Neutrophil (primary cell): ENCODE data around the gene ALDH16A1.

Experiments
- H3K27ac ChIP-seq: fragments of 200-600 bp; sonication (generic); 2 replicates; pipeline ENCODE4 v1.5.1; 2016; ENCODE audit warnings: mild to moderate bottlenecking, moderate library complexity
- H3K27me3 ChIP-seq: fragments of 200-600 bp; sonication (generic); 2 replicates; pipeline ENCODE4 v1.6.0; 2016; ENCODE audit warnings: mild to moderate bottlenecking
- H3K36me3 ChIP-seq: fragments of 200-600 bp; sonication (generic); 2 replicates; pipeline ENCODE4 v1.5.1; 2017
- H3K4me1 ChIP-seq, 2 experiments: fragments of 200-600 bp in 1 of 2; sonication (generic) in 1 of 2; 1 replicate in 1 of 2; 2 replicates in 1 of 2; pipeline versions ENCODE4 v1.5.1 to v1.6.1; 2013 to 2016; ENCODE audit warnings: low read depth in 1 of 2, low read length in 1 of 2, mild to moderate bottlenecking in 1 of 2, moderate library complexity in 1 of 2; ENCODE audit not compliant: control insufficient read depth in 1 of 2, insufficient read depth in 1 of 2
- H3K4me3 ChIP-seq, 2 experiments: fragments of 200-600 bp in 1 of 2; sonication (generic) in 1 of 2; 1 replicate in 1 of 2; 2 replicates in 1 of 2; pipeline ENCODE4 v1.5.1; 2013 to 2016; ENCODE audit warnings: low read depth in 1 of 2, low read length in 1 of 2, mild to moderate bottlenecking in 1 of 2, moderate library complexity in 1 of 2
- H3K9me3 ChIP-seq: fragments of 200-600 bp; sonication (generic); 2 replicates; pipeline ENCODE4 v1.5.1; 2016
- TF ChIP-seq, protein P1 (sequence below): fragments of 200-600 bp; sonication (generic); IDR thresholded peaks from 2 replicates; pipeline ENCODE4 v1.5.1; 2016; ENCODE audit warnings: antibody characterized with exemption

ALDH16A1 gene

DNA sequence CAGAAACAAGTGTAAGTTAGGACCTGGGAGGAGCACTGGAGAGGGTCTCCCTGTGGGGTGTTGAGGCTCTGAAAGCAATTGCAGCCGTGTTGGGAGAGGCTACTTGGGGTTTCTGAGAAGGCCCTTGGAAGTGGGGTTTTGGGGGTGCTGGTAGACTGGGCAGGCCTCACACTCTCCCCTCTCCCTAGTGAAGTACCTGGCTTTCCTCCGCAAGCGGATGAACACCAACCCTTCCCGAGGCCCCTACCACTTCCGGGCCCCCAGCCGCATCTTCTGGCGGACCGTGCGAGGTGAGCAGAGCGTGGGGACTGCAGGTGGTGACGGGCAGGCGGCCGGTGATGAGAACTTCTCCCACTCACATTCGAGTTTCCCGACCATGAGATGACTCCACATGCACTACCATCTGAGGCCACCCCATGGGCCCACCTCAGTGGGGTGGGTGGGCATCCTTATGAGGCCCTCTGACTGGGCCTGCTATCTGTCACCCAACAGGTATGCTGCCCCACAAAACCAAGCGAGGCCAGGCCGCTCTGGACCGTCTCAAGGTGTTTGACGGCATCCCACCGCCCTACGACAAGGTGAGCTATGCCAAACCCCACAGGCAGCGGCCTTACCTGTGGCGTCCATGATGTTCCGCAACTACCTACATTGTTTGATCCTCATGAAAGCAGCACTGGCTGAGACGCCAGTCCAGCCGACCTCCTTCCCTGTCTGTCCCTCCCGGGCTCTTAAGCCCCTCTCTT, 37.4 kb downstream of the ALDH16A1 start:
- Histone ChIP-seq H3K27ac (peak overlapping the region; percentile 83), H3K27me3 (no peaks in the 10 kb centered on the region), H3K4me3 (no peak overlapping the region), H3K9me3 (no peaks in the 10 kb centered on the region), H3K36me3 (peaks cover 37% of the 10 kb centered on the region), H3K4me1 (peaks cover 22 to 26% of the 10 kb centered on the region in 2 experiments)
- TF ChIP-seq, protein P1, sequence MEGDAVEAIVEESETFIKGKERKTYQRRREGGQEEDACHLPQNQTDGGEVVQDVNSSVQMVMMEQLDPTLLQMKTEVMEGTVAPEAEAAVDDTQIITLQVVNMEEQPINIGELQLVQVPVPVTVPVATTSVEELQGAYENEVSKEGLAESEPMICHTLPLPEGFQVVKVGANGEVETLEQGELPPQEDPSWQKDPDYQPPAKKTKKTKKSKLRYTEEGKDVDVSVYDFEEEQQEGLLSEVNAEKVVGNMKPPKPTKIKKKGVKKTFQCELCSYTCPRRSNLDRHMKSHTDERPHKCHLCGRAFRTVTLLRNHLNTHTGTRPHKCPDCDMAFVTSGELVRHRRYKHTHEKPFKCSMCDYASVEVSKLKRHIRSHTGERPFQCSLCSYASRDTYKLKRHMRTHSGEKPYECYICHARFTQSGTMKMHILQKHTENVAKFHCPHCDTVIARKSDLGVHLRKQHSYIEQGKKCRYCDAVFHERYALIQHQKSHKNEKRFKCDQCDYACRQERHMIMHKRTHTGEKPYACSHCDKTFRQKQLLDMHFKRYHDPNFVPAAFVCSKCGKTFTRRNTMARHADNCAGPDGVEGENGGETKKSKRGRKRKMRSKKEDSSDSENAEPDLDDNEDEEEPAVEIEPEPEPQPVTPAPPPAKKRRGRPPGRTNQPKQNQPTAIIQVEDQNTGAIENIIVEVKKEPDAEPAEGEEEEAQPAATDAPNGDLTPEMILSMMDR, result no peak

DNA sequence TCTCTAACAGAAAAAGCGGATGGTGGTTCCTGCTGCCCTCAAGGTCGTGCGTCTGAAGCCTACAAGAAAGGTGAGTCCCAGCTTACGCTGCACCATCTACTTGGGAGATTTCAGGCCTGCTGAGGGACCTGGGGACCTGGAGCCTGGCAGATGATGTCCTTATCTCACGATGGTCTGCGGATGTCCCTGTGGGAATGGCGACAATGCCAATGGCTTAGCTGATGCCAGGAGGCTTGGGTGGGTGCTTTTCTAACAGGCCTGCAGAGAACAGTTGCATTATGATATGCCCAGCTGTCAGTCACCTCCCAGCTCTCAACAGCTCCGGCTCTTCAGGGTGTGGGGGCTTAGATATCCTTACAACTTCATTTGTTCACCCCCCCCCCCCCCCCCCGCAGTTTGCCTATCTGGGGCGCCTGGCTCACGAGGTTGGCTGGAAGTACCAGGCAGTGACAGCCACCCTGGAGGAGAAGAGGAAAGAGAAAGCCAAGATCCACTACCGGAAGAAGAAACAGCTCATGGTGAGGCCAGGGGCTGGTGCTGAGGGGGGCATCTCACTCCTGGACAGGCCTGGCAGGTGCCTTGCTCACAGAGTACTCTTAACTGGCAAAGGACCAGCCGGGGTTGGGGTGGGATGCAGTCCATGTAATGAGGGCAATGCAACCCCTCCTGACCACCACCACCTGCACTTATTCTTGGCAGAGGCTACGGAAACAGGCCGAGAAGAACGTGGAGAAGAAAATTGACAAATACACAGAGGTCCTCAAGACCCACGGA, 38.2 kb downstream of the ALDH16A1 start:
- Histone ChIP-seq H3K4me1 (peaks cover 25 to 31% of the 10 kb centered on the region in 2 experiments), H3K36me3 (peaks cover 37% of the 10 kb centered on the region), H3K27me3 (no peaks in the 10 kb centered on the region), H3K4me3 (no peak overlapping the region), H3K27ac (no peak overlapping the region), H3K9me3 (no peaks in the 10 kb centered on the region)
- TF ChIP-seq, protein P1, result no peak

GRCh38 chr19:49491804-49492572, 39.0 kb downstream of the ALDH16A1 start:
- Histone ChIP-seq H3K36me3 (peaks cover 37% of the 10 kb centered on the region), H3K27me3 (no peaks in the 10 kb centered on the region), H3K9me3 (no peaks in the 10 kb centered on the region), H3K4me3 (no peak overlapping the region), H3K4me1 (peaks cover 30 to 34% of the 10 kb centered on the region in 2 experiments), H3K27ac (no peak overlapping the region)
- TF ChIP-seq, protein P1, result no peak

GRCh38 chr19:49492573-49493405, 39.8 kb downstream of the ALDH16A1 start:
- peaks cover 37 to 40% of the 10 kb centered on the region in 2 experiments for H3K4me1 ChIP-seq
- H3K27ac ChIP-seq, result no peak overlapping the region

More at GRCh38 chr19:49492573-49493405, 39.8 kb downstream of the ALDH16A1 start:
- TF ChIP-seq, protein P1, result no peak
- Histone ChIP-seq H3K9me3 (no peaks in the 10 kb centered on the region), H3K27me3 (no peaks in the 10 kb centered on the region), H3K4me3 (no peak overlapping the region), H3K36me3 (peaks cover 42% of the 10 kb centered on the region)
